GM12878 (cell line): ENCODE results near the gene RGS6. TPM values are rescaled to one million over a fixed set of nuclear protein-coding genes. Genes with fewer than 3 reads are reported as not detected.
A peak's percentile ranks its signal among the peaks of the same experiment; 100 is the strongest.

Experiments used
- ATAC-seq: fragments of 200-7000 bp; cut with Tn5 transposase; 3 replicates; pipeline ENCODE4 v1.9.1; 2020; ENCODE audit warnings: mild to moderate bottlenecking, moderate library complexity
- BruUV-seq: library from RNA; stranded (reverse); fragments of 400-500 nt; replicated peaks from 2 replicates; lab custom pipeline; 2021; lab: Mats Ljungman, UMichigan
- CTCF ChIA-PET: fragments of 300-600 bp; sonication (Branson Sonifier 250); formaldehyde crosslinking; extraction: SDS; loops from one replicate; lab custom pipeline; 2021; ENCODE audit warnings: inconsistent platforms; lab: Yijun Ruan, JAX
- POLR2A ChIA-PET: fragments of 350-600 bp; formaldehyde crosslinking; extraction: SDS; loops from one replicate; lab custom pipeline; 2021; ENCODE audit warnings: inconsistent platforms; lab: Charles Lee
- RAD21 ChIA-PET: fragments of 300-600 bp; sonication (Branson Sonifier 250); formaldehyde crosslinking; loops from one replicate; lab custom pipeline; 2023; ENCODE audit warnings: antibody characterized with exemption; ENCODE audit not compliant: unreplicated experiment; lab: Charles Lee
- SMC1A ChIA-PET: fragments of 300-600 bp; sonication (Branson Sonifier 250); formaldehyde crosslinking; loops from one replicate; lab custom pipeline; 2023; ENCODE audit not compliant: unreplicated experiment, uncharacterized antibody; lab: Charles Lee
- DNase-seq: peaks from one replicate; pipeline ENCODE4 v3.0.0-alpha.2; 2011; ENCODE audit warnings: low read depth, low spot score
- FAIRE-seq: peaks from 3 replicates; lab custom pipeline; 2011; peaks lifted over from hg19 to GRCh38; lab: Jason Lieb, UNC
- H2AFZ ChIP-seq: 2 replicates; pipeline ENCODE4 v1.6.0; 2011; ENCODE audit warnings: low read depth, low read length, control low read depth; ENCODE audit not compliant: control insufficient read depth
- H3K27ac ChIP-seq: 2 replicates; pipeline ENCODE4 v1.5.1; 2011; ENCODE audit warnings: control low read depth; ENCODE audit not compliant: control insufficient read depth, insufficient read depth
- H3K27me3 ChIP-seq, 2 experiments: replicated peaks in 1 of 2; 2 replicates each; pipeline versions ENCODE4 v1.6.0 to v1.6.1; 2011; ENCODE audit warnings: low read length in 1 of 2; ENCODE audit not compliant: control insufficient read depth in 2 of 2, insufficient read depth in 2 of 2
- H3K36me3 ChIP-seq, 2 experiments: 2 replicates each; pipeline ENCODE4 v1.5.1; 2011; ENCODE audit warnings: low read length in 1 of 2; ENCODE audit not compliant: control insufficient read depth in 2 of 2, insufficient read depth in 2 of 2
- H3K4me1 ChIP-seq: 2 replicates; pipeline ENCODE4 v1.6.1; 2011; ENCODE audit warnings: mild to moderate bottlenecking, low read length, moderate library complexity, mixed read lengths; ENCODE audit not compliant: control insufficient read depth, insufficient read depth
- H3K4me2 ChIP-seq: 2 replicates; pipeline ENCODE4 v1.6.0; 2011; ENCODE audit warnings: control low read depth; ENCODE audit not compliant: control insufficient read depth, insufficient read depth
- H3K4me3 ChIP-seq: fragments of 200-600 bp; sonication (generic); 2 replicates; pipeline ENCODE4 v1.5.1; 2016
- H3K79me2 ChIP-seq: 2 replicates; pipeline ENCODE4 v1.6.0; 2011; ENCODE audit warnings: low read length; ENCODE audit not compliant: control insufficient read depth, insufficient read depth
- H3K9ac ChIP-seq: 2 replicates; pipeline ENCODE4 v1.8.0; 2011; ENCODE audit warnings: low read length, control low read depth, mixed read lengths; ENCODE audit not compliant: control insufficient read depth, insufficient read depth
- H3K9me3 ChIP-seq: replicated peaks from 3 replicates; pipeline ENCODE4 v1.5.1; 2011; ENCODE audit warnings: mild to moderate bottlenecking, low read length; ENCODE audit not compliant: control insufficient read depth, insufficient read depth
- H4K20me1 ChIP-seq: 2 replicates; pipeline ENCODE4 v1.6.0; 2011; ENCODE audit not compliant: control insufficient read depth, insufficient read depth
- ATF7 ChIP-seq: fragments of 450-650 bp; IDR thresholded peaks from 2 replicates; pipeline ENCODE4 v1.6.1; 2016; ENCODE audit warnings: low read depth, mild to moderate bottlenecking
- CBX5 ChIP-seq: sonication (generic); IDR thresholded peaks from 2 replicates; pipeline ENCODE4 v1.6.1; 2016; ENCODE audit warnings: low read depth, moderate library complexity, mild to moderate bottlenecking, inconsistent platforms
- CEBPB ChIP-seq, 2 experiments: fragments of 150-350 bp in 1 of 2; IDR thresholded peaks; 2 replicates each; pipeline ENCODE4 v1.6.1; 2012 to 2014; ENCODE audit warnings: low read depth in 2 of 2, low read length in 2 of 2, borderline replicate concordance in 1 of 2, inconsistent platforms in 1 of 2
- CHD4 ChIP-seq: fragments of 200-600 bp; sonication (generic); IDR thresholded peaks from 2 replicates; pipeline ENCODE4 v1.6.1; 2016; ENCODE audit warnings: mild to moderate bottlenecking
- EGR1 ChIP-seq, 2 experiments: IDR thresholded peaks; 1 replicate in 1 of 2; 2 replicates in 1 of 2; pipeline ENCODE4 v1.6.1; 2011 to 2012; ENCODE audit warnings: low read depth in 2 of 2, low read length in 2 of 2, borderline replicate concordance in 1 of 2, mild to moderate bottlenecking in 1 of 2, moderate library complexity in 1 of 2
- EP300 ChIP-seq, 2 experiments: fragments of 150-350 bp in 1 of 2; IDR thresholded peaks; 2 replicates each; pipeline ENCODE4 v1.6.1; 2011 to 2012; ENCODE audit warnings: low read depth in 2 of 2, low read length in 2 of 2, borderline replicate concordance in 1 of 2, improper control_type of control experiment in 1 of 2, inconsistent platforms in 1 of 2; ENCODE audit not compliant: control insufficient read depth in 1 of 2
- ESRRA ChIP-seq: IDR thresholded peaks from 2 replicates; pipeline ENCODE4 v1.6.1; 2012; ENCODE audit warnings: mild to moderate bottlenecking, low read length, improper control_type of control experiment
- GABPA ChIP-seq: IDR thresholded peaks from 2 replicates; pipeline ENCODE4 v1.6.1; 2014; ENCODE audit warnings: antibody characterized with exemption, low read depth, mild to moderate bottlenecking, inconsistent platforms
- JUND ChIP-seq: IDR thresholded peaks from 2 replicates; pipeline ENCODE4 v1.6.1; 2012; ENCODE audit warnings: low read depth, mild to moderate bottlenecking, low read length, improper control_type of control experiment, moderate library complexity
- POLR2AphosphoS5 ChIP-seq: IDR thresholded peaks from 2 replicates; pipeline ENCODE4 v1.6.1; 2011; ENCODE audit warnings: mild to moderate bottlenecking, low read length, inconsistent platforms
- SPI1 ChIP-seq: IDR thresholded peaks from 2 replicates; pipeline ENCODE4 v1.6.1; 2011; ENCODE audit warnings: low read depth, mild to moderate bottlenecking, low read length, moderate library complexity, borderline replicate concordance; ENCODE audit not compliant: insufficient read depth
- ZNF274 ChIP-seq: IDR thresholded peaks from one replicate; pipeline ENCODE4 v1.8.0; 2011; ENCODE audit not compliant: insufficient read length, insufficient read depth
- WGBS: methylation state at CpG from one replicate; pipeline ENCODE4 v1.1.6; 2016; ENCODE audit warnings: low lambda C conversion rate; ENCODE audit not compliant: insufficient replicate concordance, insufficient coverage; ENCODE audit errors: missing lambda C conversion rate; 5-methylcytosine and 5-hydroxymethylcytosine counted together
- in situ Hi-C: fragments of 300-500 bp; cut with MboI; formaldehyde crosslinking; loops from 9 replicates; pipeline ENCODE4 v1.14.3; 2018; ENCODE audit warnings: mixed read lengths
- intact Hi-C: fragments of 100-400 bp; cut with micrococcal nuclease; formaldehyde crosslinking; loops from one replicate; pipeline ENCODE4 v1.14.2; 2022; ENCODE audit not compliant: unreplicated experiment
- polyA plus RNA-seq, 11 experiments: library from polyadenylated mRNA; depleted of rRNA in 4 of 11; unstranded in 6 of 11; stranded (reverse) in 5 of 11; fragments of >200 nt; fragmentation: Nextera tagmentation in 4 of 11; fragmentation: Illumina TruSeq in 1 of 11; extraction: Ambion mirVana in 4 of 11; extraction: Trizol in 1 of 11; gene quantifications; 1 replicate in 1 of 11; 2 replicates in 10 of 11; pipeline versions ENCODE4 v1.2.1 to v1.2.3, GENCODE V29; 2011 to 2016; ENCODE audit warnings: inconsistent platforms in 2 of 11, missing spikeins in 2 of 11, low read depth in 1 of 11
- total RNA-seq, 4 experiments: library from RNA; depleted of rRNA in 3 of 4; stranded (reverse); fragments of >200 nt in 3 of 4; fragmentation: Illumina TruSeq in 1 of 4; extraction: Trizol in 1 of 4; gene quantifications; 2 replicates each; pipeline versions ENCODE4 v1.2.1 to v1.2.3, GENCODE V29; 2013 to 2021
- TF ChIP-seq, protein P1 (sequence below): fragments of 450-650 bp; IDR thresholded peaks from 2 replicates; pipeline ENCODE4 v1.6.1; 2017; ENCODE audit warnings: mild to moderate bottlenecking

The RGS6 gene
- total and polyA plus RNA-seq, 10 of the 15 experiments (the other 5 are each of a cell fraction or from before 2014, with no cell fraction given) = 3.9 to 18.1 (median 12.4) TPM

DNA sequence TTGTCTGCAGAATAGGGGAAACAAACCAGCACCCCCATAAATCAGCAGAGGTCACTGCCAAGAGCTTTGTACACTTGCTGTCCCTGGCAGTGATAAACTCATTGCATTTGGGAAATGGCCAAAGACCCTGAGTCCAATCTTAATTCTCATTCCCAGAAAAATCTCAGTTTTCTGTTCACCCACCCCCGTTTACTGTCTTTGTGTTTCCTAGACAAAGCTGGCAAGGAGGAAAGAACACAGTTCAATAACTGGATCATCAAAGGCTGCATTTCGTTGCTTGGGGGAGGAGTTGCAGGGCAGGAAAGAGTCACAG is 596.6 kb downstream of the RGS6 start:
- whole genome bisulfite sequencing = 79% methylated on average over 2 of the region's 2 CpGs
- POLR2A ChIA-PET = interaction anchor here (0.6 kb wide), 1 partner anchor 21 kb away, joined by 4 read pairs; no protein-coding TSS in a partner anchor

DNA sequence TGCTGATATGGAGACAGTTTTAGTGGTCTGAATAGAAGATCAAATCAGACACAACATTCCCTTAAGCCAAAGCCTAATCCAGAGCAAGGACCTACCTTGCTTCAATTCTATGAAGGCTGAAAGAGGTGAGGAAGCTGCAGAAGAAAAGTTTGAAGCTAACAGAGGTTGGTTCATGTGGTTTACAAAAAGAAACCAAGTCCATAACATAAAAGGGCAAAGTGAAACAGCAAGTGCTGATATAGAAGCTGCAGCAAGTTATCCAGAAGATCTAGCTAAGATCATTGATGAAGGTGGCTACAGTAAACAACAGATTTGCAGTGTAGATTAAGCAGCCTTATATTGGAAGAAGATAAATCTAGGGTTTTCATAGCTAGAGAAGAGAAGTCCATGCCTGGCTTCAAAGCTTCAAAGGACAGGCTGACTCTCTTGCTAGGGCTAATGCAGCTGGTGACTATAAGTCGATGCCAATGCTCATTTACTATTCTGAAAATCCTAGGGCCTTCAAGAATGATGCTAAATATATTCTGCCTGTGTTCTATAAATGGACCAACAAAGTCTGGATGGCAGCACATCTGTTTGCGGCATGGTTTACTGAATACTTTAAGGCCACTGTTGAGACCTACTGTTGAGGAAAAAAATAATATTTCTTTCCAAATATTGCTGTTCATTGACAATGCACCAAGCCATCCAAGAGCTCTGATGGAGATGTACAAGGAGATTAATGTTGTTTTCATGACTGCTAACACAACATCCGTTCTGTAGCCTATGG is 600.6 kb downstream of the RGS6 start:
- Histone ChIP-seq H3K36me3 (no peaks in the 10 kb centered on the region), H3K27ac (no peak overlapping the region), H3K9me3 (peaks cover 15% of the 10 kb centered on the region), H3K4me3 (no peak overlapping the region), H3K9ac (no peak overlapping the region), H3K4me1 (peaks cover 22% of the 10 kb centered on the region), H3K27me3 (no peaks in the 10 kb centered on the region), H3K79me2 (no peaks in the 10 kb centered on the region), H4K20me1 (no peaks in the 10 kb centered on the region), H2AFZ (no peak overlapping the region), H3K4me2 (no peak overlapping the region)
- ChIA-PET CTCF (interaction anchor here (0.6 to 1.2 kb wide), 4 partner anchors 9 to 1195 kb away, joined by 3 to 4 read pairs (median 3); no protein-coding TSS in a partner anchor), RAD21 (interaction anchor here (1.5 kb wide), 1 partner anchor 9 kb away, joined by 3 read pairs; no protein-coding TSS in a partner anchor), POLR2A (no interaction called here), SMC1A (interaction anchor here (0.7 to 2.0 kb wide), 8 partner anchors 10 to 373 kb away, joined by 3 to 6 read pairs (median 3); no protein-coding TSS in a partner anchor)
- intact Hi-C loops (no loop called here), in situ Hi-C loops (no loop called here)
- ATAC-seq = no peak
- TF ChIP-seq GABPA (no peak), CBX5 (peak; percentile 65; the same call in 1 of the 2 replicates), SPI1 (no peak), JUND (no peak), ATF7 (no peak), EP300 (IDR thresholded peaks at IDR 0.05; ENCODE audit: borderline replicate concordance in 1 of 2, control insufficient read depth in 1 of 2, low read depth in 2 of 2, low read length in 2 of 2) (no peak), CEBPB (IDR thresholded peaks at IDR 0.05; ENCODE audit: borderline replicate concordance in 1 of 2, low read depth in 2 of 2, low read length in 2 of 2) (no peak), CHD4 (no peak)
- TF ChIP-seq, protein P1, sequence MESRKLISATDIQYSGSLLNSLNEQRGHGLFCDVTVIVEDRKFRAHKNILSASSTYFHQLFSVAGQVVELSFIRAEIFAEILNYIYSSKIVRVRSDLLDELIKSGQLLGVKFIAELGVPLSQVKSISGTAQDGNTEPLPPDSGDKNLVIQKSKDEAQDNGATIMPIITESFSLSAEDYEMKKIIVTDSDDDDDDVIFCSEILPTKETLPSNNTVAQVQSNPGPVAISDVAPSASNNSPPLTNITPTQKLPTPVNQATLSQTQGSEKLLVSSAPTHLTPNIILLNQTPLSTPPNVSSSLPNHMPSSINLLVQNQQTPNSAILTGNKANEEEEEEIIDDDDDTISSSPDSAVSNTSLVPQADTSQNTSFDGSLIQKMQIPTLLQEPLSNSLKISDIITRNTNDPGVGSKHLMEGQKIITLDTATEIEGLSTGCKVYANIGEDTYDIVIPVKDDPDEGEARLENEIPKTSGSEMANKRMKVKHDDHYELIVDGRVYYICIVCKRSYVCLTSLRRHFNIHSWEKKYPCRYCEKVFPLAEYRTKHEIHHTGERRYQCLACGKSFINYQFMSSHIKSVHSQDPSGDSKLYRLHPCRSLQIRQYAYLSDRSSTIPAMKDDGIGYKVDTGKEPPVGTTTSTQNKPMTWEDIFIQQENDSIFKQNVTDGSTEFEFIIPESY = 0 out of 2 replicates have a peak, but pooled peaks have one; percentile 62
- DNase-seq = no peak
- WGBS = 81% methylated on average over 3 of the region's 3 CpGs
- FAIRE-seq = no peak
- no TSS peak for BruUV-seq

More for the DNA sequence above, 596.6 kb downstream of the RGS6 start:
- H3K4me3 ChIP-seq = no peak overlapping the region
- SMC1A ChIA-PET = interaction anchor here (1.2 to 3.1 kb wide), 2 partner anchors 12 to 15 kb away, joined by 3 to 13 read pairs; no protein-coding TSS in a partner anchor
- H3K9ac ChIP-seq = no peak overlapping the region
- ATAC-seq (no peak), FAIRE-seq (no peak), DNase-seq (no peak)
- H3K79me2 ChIP-seq = no peaks in the 10 kb centered on the region
- H3K36me3 ChIP-seq = no peaks in the 10 kb centered on the region
- RAD21 ChIA-PET = interaction anchor here (1.6 kb wide), 1 partner anchor 10 kb away, joined by 4 read pairs; no protein-coding TSS in a partner anchor
- no peak overlapping the region for H3K27ac ChIP-seq
- CTCF ChIA-PET = interaction anchor here (1.6 kb wide), 1 partner anchor 370 kb away, joined by 3 read pairs; no protein-coding TSS in a partner anchor
- H2AFZ ChIP-seq = no peak overlapping the region
- H3K4me2 ChIP-seq = no peak overlapping the region
- in situ Hi-C loops = no loop called here
- intact Hi-C loops = no loop called here
- no peaks in the 10 kb centered on the region for H3K27me3 ChIP-seq
- peaks cover 5% of the 10 kb centered on the region for H3K4me1 ChIP-seq
- no TSS peak for BruUV-seq
- H3K9me3 ChIP-seq = peaks cover 12% of the 10 kb centered on the region
- TF ChIP-seq EGR1 (IDR thresholded peaks at IDR 0.05; ENCODE audit: borderline replicate concordance in 1 of 2, low read depth in 2 of 2, low read length in 2 of 2) (no peak), ATF7 (no peak), EP300 (IDR thresholded peaks at IDR 0.05; ENCODE audit: borderline replicate concordance in 1 of 2, control insufficient read depth in 1 of 2, low read depth in 2 of 2, low read length in 2 of 2) (no peak), ZNF274 (no peak), ESRRA (no peak), POLR2AphosphoS5 (no peak)
- H4K20me1 ChIP-seq = no peaks in the 10 kb centered on the region
